Right kidney (tissue), 1 donor: Measurements from ENCODE around the gene FAM163A.
"Not testable (repeated sequence)": the region's sequence is repeated elsewhere in the genome, so short reads cannot be mapped to it uniquely, and the experiment has no call there.

Experiments used
- DNase-seq: peaks from one replicate; pipeline ENCODE4 v3.0.0-alpha.2; 2016

FAM163A gene

GRCh38 chr1:179855831-179856230 lies 112.7 kb downstream of the FAM163A start:
- not testable (repeated sequence) for DNase-seq

- DNase-seq = no peak
Measured at GRCh38 chr1:179856296-179856695, 113.2 kb downstream of the FAM163A start.

- DNase-seq = no peak
Measured at GRCh38 chr1:179857009-179857408, 113.9 kb downstream of the FAM163A start.

GRCh38 chr1:179860652-179861051 lies 117.6 kb downstream of the FAM163A start:
- DNase-seq = no peak

GRCh38 chr1:179865377-179865776 lies 122.3 kb downstream of the FAM163A start:
- DNase-seq = no peak
